Liver (tissue), 9 donors: ENCODE results near the gene SORD. TPM values are rescaled to one million over a fixed set of nuclear protein-coding genes. Genes with fewer than 3 reads are reported as not detected.

Source experiments
- DNase-seq: peaks from one replicate; pipeline ENCODE4 v3.0.0-alpha.2; 2017; ENCODE audit warnings: low spot score
- H3K27ac ChIP-seq, 2 donors: one replicate each; pipeline ENCODE4 v1.7.0; 2013; ENCODE audit warnings: inconsistent platforms in 2 of 2, low read length in 2 of 2, control low read depth in 1 of 2, low read depth in 1 of 2, mild to moderate bottlenecking in 1 of 2
- H3K27me3 ChIP-seq, 4 donors: one replicate each; pipeline versions ENCODE4 v1.6.1 to v1.7.0; 2013; ENCODE audit warnings: low read length in 3 of 4, inconsistent platforms in 1 of 4, mild to moderate bottlenecking in 1 of 4, moderate library complexity in 1 of 4; ENCODE audit not compliant: control insufficient read depth in 4 of 4, insufficient read depth in 4 of 4
- H3K36me3 ChIP-seq, 4 donors: one replicate each; pipeline versions ENCODE4 v1.6.1 to v1.7.0; 2013; ENCODE audit warnings: low read length in 3 of 4, mild to moderate bottlenecking in 3 of 4, low read depth in 1 of 4, moderate library complexity in 1 of 4; ENCODE audit not compliant: control insufficient read depth in 4 of 4, insufficient read depth in 3 of 4
- H3K4me1 ChIP-seq, 4 donors: one replicate each; pipeline versions ENCODE4 v1.6.1 to v1.7.0; 2013; ENCODE audit warnings: low read length in 3 of 4, mild to moderate bottlenecking in 3 of 4, moderate library complexity in 1 of 4; ENCODE audit not compliant: control insufficient read depth in 4 of 4, insufficient read depth in 4 of 4
- H3K4me3 ChIP-seq, 3 donors: one replicate each; pipeline versions ENCODE4 v1.6.1 to v1.7.0; 2013; ENCODE audit warnings: low read length in 3 of 3, control low read depth in 1 of 3, low read depth in 1 of 3, mild to moderate bottlenecking in 1 of 3
- H3K9ac ChIP-seq, 2 donors: one replicate each; pipeline ENCODE4 v1.7.0; 2013; ENCODE audit warnings: low read length in 2 of 2, mild to moderate bottlenecking in 2 of 2, moderate library complexity in 2 of 2, control low read depth in 1 of 2, low read depth in 1 of 2
- H3K9me3 ChIP-seq, 4 donors: one replicate each; pipeline versions ENCODE4 v1.6.1 to v1.7.0; 2013; ENCODE audit warnings: low read length in 3 of 4; ENCODE audit not compliant: control insufficient read depth in 4 of 4
- ATF3 ChIP-seq: IDR thresholded peaks from 2 replicates; pipeline ENCODE4 v1.6.1; 2016; ENCODE audit warnings: antibody characterized with exemption
- CTCF ChIP-seq: fragments of 150-350 bp; IDR thresholded peaks from 2 replicates; pipeline ENCODE4 v1.5.1; 2017; ENCODE audit warnings: improper control_type of control experiment, low read depth, low read length; ENCODE audit not compliant: missing input control
- EGR1 ChIP-seq, 2 donors: IDR thresholded peaks; 2 replicates each; pipeline ENCODE4 v1.6.1; 2016 to 2018; ENCODE audit warnings: antibody characterized with exemption in 2 of 2, low read depth in 2 of 2
- FOXA1 ChIP-seq: IDR thresholded peaks from 2 replicates; pipeline ENCODE4 v1.6.1; 2016; ENCODE audit warnings: antibody characterized with exemption
- FOXA2 ChIP-seq: IDR thresholded peaks from 2 replicates; pipeline ENCODE4 v1.6.1; 2016; ENCODE audit warnings: antibody characterized with exemption
- GABPA ChIP-seq, 2 donors: IDR thresholded peaks in 1 of 2; conservative IDR thresholded peaks in 1 of 2; 2 replicates each; pipeline ENCODE4 v1.6.1; 2016; ENCODE audit warnings: antibody characterized with exemption in 2 of 2, mild to moderate bottlenecking in 1 of 2, moderate library complexity in 1 of 2
- HNF4A ChIP-seq, 2 donors: conservative IDR thresholded peaks; 2 replicates each; pipeline ENCODE4 v1.6.1; 2016; ENCODE audit warnings: antibody characterized with exemption in 2 of 2, mild to moderate bottlenecking in 2 of 2
- HNF4G ChIP-seq: IDR thresholded peaks from 2 replicates; pipeline ENCODE4 v1.6.1; 2016; ENCODE audit warnings: antibody characterized with exemption
- JUND ChIP-seq, 2 donors: IDR thresholded peaks; 2 replicates each; pipeline ENCODE4 v1.6.1; 2016; ENCODE audit warnings: antibody characterized with exemption in 2 of 2
- MAX ChIP-seq: IDR thresholded peaks from 2 replicates; pipeline ENCODE4 v1.6.1; 2016; ENCODE audit warnings: antibody characterized with exemption
- NR2F2 ChIP-seq: IDR thresholded peaks from 2 replicates; pipeline ENCODE4 v1.6.1; 2016; ENCODE audit warnings: antibody characterized with exemption
- RAD21 ChIP-seq, 2 donors: IDR thresholded peaks; 2 replicates each; pipeline ENCODE4 v1.6.1; 2016; ENCODE audit warnings: antibody characterized with exemption in 2 of 2, mild to moderate bottlenecking in 2 of 2
- REST ChIP-seq: IDR thresholded peaks from 2 replicates; pipeline ENCODE4 v1.6.1; 2016; ENCODE audit warnings: antibody characterized with exemption, mild to moderate bottlenecking
- RXRA ChIP-seq, 2 donors: IDR thresholded peaks; 2 replicates each; pipeline ENCODE4 v1.6.1; 2017 to 2018; ENCODE audit warnings: antibody characterized with exemption in 2 of 2, mild to moderate bottlenecking in 1 of 2
- SP1 ChIP-seq: IDR thresholded peaks from 2 replicates; pipeline ENCODE4 v1.6.1; 2018; ENCODE audit warnings: antibody characterized with exemption, mild to moderate bottlenecking
- TAF1 ChIP-seq: conservative IDR thresholded peaks from 2 replicates; pipeline ENCODE4 v1.6.1; 2016; ENCODE audit warnings: antibody characterized with exemption, mild to moderate bottlenecking
- YY1 ChIP-seq: IDR thresholded peaks from 2 replicates; pipeline ENCODE4 v1.6.1; 2016; ENCODE audit warnings: antibody characterized with exemption, mild to moderate bottlenecking
- ZBTB33 ChIP-seq: IDR thresholded peaks from 2 replicates; pipeline ENCODE4 v1.6.1; 2016; ENCODE audit warnings: antibody characterized with exemption
- WGBS: extraction: QIAGEN DNeasy Blood & Tissue Kit; methylation state at CpG from one replicate; pipeline ENCODE4 v1.1.7; 2013; 5-methylcytosine and 5-hydroxymethylcytosine counted together
- polyA plus RNA-seq, 2 donors: library from polyadenylated mRNA; stranded (reverse) in 1 of 2; unstranded in 1 of 2; fragments of 200-250 nt in 1 of 2; fragments of >200 nt in 1 of 2; fragmentation: Nextera tagmentation in 1 of 2; extraction: Ambion mirVana in 1 of 2; gene quantifications; one replicate each; pipeline versions ENCODE4 v1.2.1 to v1.2.3, GENCODE V29; 2013 to 2015
- total RNA-seq, 2 donors: library from RNA; depleted of rRNA; stranded (reverse); fragments of >200 nt; gene quantifications; one replicate each; pipeline ENCODE4 v1.2.3, GENCODE V29; 2014
- donor health status: healthy.
- donor health status: healthy.
- donor health status: healthy.
- donor health status: healthy.
- donor health status: healthy.

SORD gene
- total and polyA plus RNA-seq, 4 donors: 75.5 to 169 (median 167) TPM

- Histone ChIP-seq H3K4me3 (no peak overlapping the region), H3K27me3 (no peaks in the 10 kb centered on the region), H3K27ac (no peak overlapping the region), H3K36me3 (no peaks in the 10 kb centered on the region), H3K4me1 (no peaks in the 10 kb centered on the region), H3K9me3 (no peaks in the 10 kb centered on the region), H3K9ac (no peak overlapping the region)
- no peak for DNase-seq
- TF ChIP-seq HNF4A (conservative IDR thresholded peaks at IDR 0.05): no peak
- TF ChIP-seq YY1: no peak
- no peak for TF ChIP-seq RAD21 (IDR thresholded peaks at IDR 0.05)
- TF ChIP-seq GABPA (IDR thresholded peaks at IDR 0.05 in 1 of 2, conservative IDR thresholded peaks at IDR 0.05 in 1 of 2): no peak
- no peak for TF ChIP-seq FOXA2
- TF ChIP-seq REST: no peak
- no peak for TF ChIP-seq TAF1
- TF ChIP-seq JUND (IDR thresholded peaks at IDR 0.05): no peak
- TF ChIP-seq SP1: no peak
- no peak for TF ChIP-seq FOXA1
- TF ChIP-seq ATF3: no peak
- TF ChIP-seq RXRA (IDR thresholded peaks at IDR 0.05): no peak
- no peak for TF ChIP-seq EGR1 (IDR thresholded peaks at IDR 0.05; ENCODE audit: low read depth in 2 of 2)
- TF ChIP-seq NR2F2: no peak
- TF ChIP-seq ZBTB33: no peak
- no peak for TF ChIP-seq CTCF
- no peak for TF ChIP-seq HNF4G
- no peak for TF ChIP-seq MAX
- WGBS: 90% methylated on average over 23 of the region's 23 CpGs
Observed at GRCh38 chr15:45099549-45100165, 76.7 kb downstream of the SORD start.
